K562 (cell line): ENCODE results near the gene SLC9B2. TPM values are rescaled to one million over a fixed set of nuclear protein-coding genes. Genes with fewer than 3 reads are reported as not detected.
A peak's percentile ranks its signal among the peaks of the same experiment; 100 is the strongest.

Experiments
- CLOCK ChIP-seq: fragments of 250-450 bp; sonication (Bioruptor Pico); IDR thresholded peaks from 2 replicates; pipeline ENCODE4 v1.4.0; 2020; ENCODE audit warnings: mild to moderate bottlenecking, moderate library complexity, borderline replicate concordance
- E2F8 ChIP-seq: fragments of 450-650 bp; IDR thresholded peaks from 2 replicates; pipeline ENCODE4 v1.7.1; 2018; ENCODE audit warnings: mild to moderate bottlenecking, low read depth; ENCODE audit not compliant: partially characterized antibody
- HMGN3 ChIP-seq: IDR thresholded peaks from 2 replicates; pipeline ENCODE4 v1.6.1; 2011; ENCODE audit warnings: borderline replicate concordance, low read depth, mild to moderate bottlenecking, mixed read lengths, low read length; ENCODE audit not compliant: insufficient read length; ENCODE audit errors: extremely low read depth
- PML ChIP-seq: IDR thresholded peaks from 2 replicates; pipeline ENCODE4 v1.6.1; 2012; ENCODE audit warnings: low read length, inconsistent platforms
- TAF9B ChIP-seq: fragments of 450-650 bp; IDR thresholded peaks from 2 replicates; pipeline ENCODE4 v1.6.1; 2018; ENCODE audit warnings: mild to moderate bottlenecking; ENCODE audit not compliant: partially characterized antibody
- ZC3H4 ChIP-seq: sonication (generic); formaldehyde crosslinking; IDR thresholded peaks from 2 replicates; pipeline ENCODE4 v1.9.0; 2021; ENCODE audit warnings: missing genetic modification reagents, borderline replicate concordance
- ZKSCAN3 ChIP-seq: fragments of 250-450 bp; sonication (Bioruptor Pico); IDR thresholded peaks from 2 replicates; pipeline ENCODE4 v1.4.0; 2020
- polyA plus RNA-seq, 8 experiments: library from polyadenylated mRNA; depleted of rRNA in 4 of 8; stranded (reverse) in 5 of 8; unstranded in 3 of 8; fragments of >200 nt; fragmentation: Nextera tagmentation in 2 of 8; fragmentation: Illumina TruSeq in 1 of 8; extraction: Ambion mirVana in 2 of 8; extraction: Trizol in 1 of 8; gene quantifications; 2 replicates each; pipeline versions ENCODE4 v1.2.1 to v1.2.3, GENCODE V29; 2011 to 2014; ENCODE audit warnings: inconsistent platforms in 1 of 8, missing spikeins in 1 of 8
- total RNA-seq, 7 experiments: library from RNA; depleted of rRNA in 6 of 7; stranded (reverse); fragments of >200 nt in 6 of 7; fragmentation: Illumina TruSeq in 2 of 7; extraction: Trizol in 2 of 7; gene quantifications; 2 replicates each; pipeline versions ENCODE4 v1.2.1 to v1.2.3, GENCODE V29; 2011 to 2021; ENCODE audit warnings: low replicate concordance in 1 of 7
- TF ChIP-seq, protein P1 (sequence below): sonication (generic); formaldehyde crosslinking; IDR thresholded peaks from 2 replicates; pipeline ENCODE4 v1.8.1; 2023; ENCODE audit warnings: mild to moderate bottlenecking, missing genetic modification reagents
- TF ChIP-seq, protein P2 (sequence below): fragments of 250-450 bp; sonication (Bioruptor Pico); IDR thresholded peaks from 2 replicates; pipeline ENCODE4 v1.5.1; 2021; ENCODE audit warnings: mild to moderate bottlenecking
- TF ChIP-seq, protein P3 (sequence below): fragments of 250-450 bp; sonication (Bioruptor Pico); IDR thresholded peaks from 2 replicates; pipeline ENCODE4 v1.9.0; 2021; ENCODE audit warnings: mild to moderate bottlenecking, inconsistent platforms

Gene SLC9B2
- total and polyA plus RNA-seq, 9 of the 15 experiments (the other 6 are each of a cell fraction or from before 2014, with no cell fraction given): 6.6 to 14.6 (median 11.4) TPM

- TF ChIP-seq, protein P1, sequence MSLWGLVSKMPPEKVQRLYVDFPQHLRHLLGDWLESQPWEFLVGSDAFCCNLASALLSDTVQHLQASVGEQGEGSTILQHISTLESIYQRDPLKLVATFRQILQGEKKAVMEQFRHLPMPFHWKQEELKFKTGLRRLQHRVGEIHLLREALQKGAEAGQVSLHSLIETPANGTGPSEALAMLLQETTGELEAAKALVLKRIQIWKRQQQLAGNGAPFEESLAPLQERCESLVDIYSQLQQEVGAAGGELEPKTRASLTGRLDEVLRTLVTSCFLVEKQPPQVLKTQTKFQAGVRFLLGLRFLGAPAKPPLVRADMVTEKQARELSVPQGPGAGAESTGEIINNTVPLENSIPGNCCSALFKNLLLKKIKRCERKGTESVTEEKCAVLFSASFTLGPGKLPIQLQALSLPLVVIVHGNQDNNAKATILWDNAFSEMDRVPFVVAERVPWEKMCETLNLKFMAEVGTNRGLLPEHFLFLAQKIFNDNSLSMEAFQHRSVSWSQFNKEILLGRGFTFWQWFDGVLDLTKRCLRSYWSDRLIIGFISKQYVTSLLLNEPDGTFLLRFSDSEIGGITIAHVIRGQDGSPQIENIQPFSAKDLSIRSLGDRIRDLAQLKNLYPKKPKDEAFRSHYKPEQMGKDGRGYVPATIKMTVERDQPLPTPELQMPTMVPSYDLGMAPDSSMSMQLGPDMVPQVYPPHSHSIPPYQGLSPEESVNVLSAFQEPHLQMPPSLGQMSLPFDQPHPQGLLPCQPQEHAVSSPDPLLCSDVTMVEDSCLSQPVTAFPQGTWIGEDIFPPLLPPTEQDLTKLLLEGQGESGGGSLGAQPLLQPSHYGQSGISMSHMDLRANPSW (CRISPR knock-in tag): no peak
- TF ChIP-seq PML (no peak; the same call in 1 of the 2 replicates), ZKSCAN3 (no peak), TAF9B (peak; percentile 14), CLOCK (CRISPR knock-in tag) (no peak), ZC3H4 (CRISPR knock-in tag) (no peak), HMGN3 (no peak), E2F8 (no peak)
- TF ChIP-seq, protein P2, sequence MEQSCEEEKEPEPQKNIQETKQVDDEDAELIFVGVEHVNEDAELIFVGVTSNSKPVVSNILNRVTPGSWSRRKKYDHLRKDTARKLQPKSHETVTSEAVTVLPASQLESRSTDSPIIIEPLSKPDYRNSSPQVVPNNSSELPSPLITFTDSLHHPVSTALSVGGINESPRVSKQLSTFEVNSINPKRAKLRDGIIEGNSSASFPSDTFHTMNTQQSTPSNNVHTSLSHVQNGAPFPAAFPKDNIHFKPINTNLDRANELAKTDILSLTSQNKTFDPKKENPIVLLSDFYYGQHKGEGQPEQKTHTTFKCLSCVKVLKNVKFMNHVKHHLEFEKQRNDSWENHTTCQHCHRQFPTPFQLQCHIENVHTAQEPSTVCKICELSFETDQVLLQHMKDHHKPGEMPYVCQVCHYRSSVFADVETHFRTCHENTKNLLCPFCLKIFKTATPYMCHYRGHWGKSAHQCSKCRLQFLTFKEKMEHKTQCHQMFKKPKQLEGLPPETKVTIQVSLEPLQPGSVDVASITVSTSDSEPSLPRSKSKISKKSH (CRISPR knock-in tag): no peak
- TF ChIP-seq, protein P3, sequence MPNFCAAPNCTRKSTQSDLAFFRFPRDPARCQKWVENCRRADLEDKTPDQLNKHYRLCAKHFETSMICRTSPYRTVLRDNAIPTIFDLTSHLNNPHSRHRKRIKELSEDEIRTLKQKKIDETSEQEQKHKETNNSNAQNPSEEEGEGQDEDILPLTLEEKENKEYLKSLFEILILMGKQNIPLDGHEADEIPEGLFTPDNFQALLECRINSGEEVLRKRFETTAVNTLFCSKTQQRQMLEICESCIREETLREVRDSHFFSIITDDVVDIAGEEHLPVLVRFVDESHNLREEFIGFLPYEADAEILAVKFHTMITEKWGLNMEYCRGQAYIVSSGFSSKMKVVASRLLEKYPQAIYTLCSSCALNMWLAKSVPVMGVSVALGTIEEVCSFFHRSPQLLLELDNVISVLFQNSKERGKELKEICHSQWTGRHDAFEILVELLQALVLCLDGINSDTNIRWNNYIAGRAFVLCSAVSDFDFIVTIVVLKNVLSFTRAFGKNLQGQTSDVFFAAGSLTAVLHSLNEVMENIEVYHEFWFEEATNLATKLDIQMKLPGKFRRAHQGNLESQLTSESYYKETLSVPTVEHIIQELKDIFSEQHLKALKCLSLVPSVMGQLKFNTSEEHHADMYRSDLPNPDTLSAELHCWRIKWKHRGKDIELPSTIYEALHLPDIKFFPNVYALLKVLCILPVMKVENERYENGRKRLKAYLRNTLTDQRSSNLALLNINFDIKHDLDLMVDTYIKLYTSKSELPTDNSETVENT: no peak; the same call in 1 of the 2 replicates
These were observed 441 bp downstream of the SLC9B2 start (continued) for GRCh38 chr4:103075894-103076746.
